ENCODE data around the gene METTL3. TPM values are rescaled to one million over a fixed set of nuclear protein-coding genes. Genes with fewer than 3 reads are reported as not detected.
A peak's percentile ranks its signal among the peaks of the same experiment; 100 is the strongest.

Gene METTL3
- total RNA-seq, 6 experiments from 2014 or later = 14.7 to 26.7 (median 18.4) TPM

DNA sequence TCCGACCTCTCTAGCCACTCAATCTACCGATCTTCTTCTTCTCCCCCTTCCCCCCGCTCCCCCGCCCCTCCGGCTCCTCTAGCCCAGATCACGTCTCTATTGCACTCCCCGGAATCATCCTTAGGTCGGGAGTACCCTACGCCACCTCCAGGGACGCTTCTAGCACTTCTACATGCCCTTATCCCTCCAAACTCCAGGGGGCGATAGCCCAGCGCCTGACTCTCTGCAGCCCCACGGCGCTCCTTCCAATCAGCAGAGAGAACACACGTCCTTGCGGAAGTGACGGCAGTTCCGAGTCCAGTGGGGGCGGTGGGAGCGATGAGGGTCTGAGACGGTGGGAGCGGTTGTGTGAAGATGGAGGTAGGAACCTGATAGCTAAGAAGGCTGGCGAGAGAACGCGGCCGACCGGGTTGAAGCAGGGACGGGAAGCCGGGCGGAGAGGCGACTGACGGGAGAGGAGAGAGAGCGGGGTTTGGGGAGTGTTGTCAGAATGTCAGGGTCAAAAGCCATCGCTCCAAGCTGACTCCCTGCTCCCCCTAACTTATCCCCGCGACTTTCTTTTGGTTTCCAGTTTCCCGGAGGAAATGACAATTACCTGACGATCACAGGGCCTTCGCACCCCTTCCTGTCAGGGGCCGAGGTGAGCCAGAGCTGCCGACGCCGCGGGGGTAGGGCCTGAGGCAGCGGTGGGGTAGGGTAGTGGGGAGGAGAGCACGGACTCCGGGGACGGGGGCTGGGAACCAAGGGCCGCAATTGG is 34.0 kb downstream of the METTL3 start, which contains the start of the genes RAB2B and TOX4:
RAB2B (minus strand) TSS at position 35 of the 757 bp plus-strand sequence. CDS start 87 bp downstream, outside the sequence.
TOX4 (plus strand) TSS at position 271 of the 757 bp plus-strand sequence; CDS start at position 355, 84 bp downstream.
- TF ChIP-seq POLR2A (IDR thresholded peaks at IDR 0.05) = peak; percentile 62
- TF ChIP-seq, protein P1, sequence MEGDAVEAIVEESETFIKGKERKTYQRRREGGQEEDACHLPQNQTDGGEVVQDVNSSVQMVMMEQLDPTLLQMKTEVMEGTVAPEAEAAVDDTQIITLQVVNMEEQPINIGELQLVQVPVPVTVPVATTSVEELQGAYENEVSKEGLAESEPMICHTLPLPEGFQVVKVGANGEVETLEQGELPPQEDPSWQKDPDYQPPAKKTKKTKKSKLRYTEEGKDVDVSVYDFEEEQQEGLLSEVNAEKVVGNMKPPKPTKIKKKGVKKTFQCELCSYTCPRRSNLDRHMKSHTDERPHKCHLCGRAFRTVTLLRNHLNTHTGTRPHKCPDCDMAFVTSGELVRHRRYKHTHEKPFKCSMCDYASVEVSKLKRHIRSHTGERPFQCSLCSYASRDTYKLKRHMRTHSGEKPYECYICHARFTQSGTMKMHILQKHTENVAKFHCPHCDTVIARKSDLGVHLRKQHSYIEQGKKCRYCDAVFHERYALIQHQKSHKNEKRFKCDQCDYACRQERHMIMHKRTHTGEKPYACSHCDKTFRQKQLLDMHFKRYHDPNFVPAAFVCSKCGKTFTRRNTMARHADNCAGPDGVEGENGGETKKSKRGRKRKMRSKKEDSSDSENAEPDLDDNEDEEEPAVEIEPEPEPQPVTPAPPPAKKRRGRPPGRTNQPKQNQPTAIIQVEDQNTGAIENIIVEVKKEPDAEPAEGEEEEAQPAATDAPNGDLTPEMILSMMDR (IDR thresholded peaks at IDR 0.05) = peak; percentile 90 to 98 (median 96)
- Histone ChIP-seq H3K4me1 (peaks cover 0 to 16% (median 2%) of the 10 kb centered on the region in 4 donors), H3K27me3 (no peaks in the 10 kb centered on the region), H3K4me3 (peak within 1 kb of the TSS; percentile 79 to 93 (median 86)), H3K36me3 (peaks cover 0 to 19% (median 0%) of the 10 kb centered on the region in 4 donors), H3K9me3 (no peaks in the 10 kb centered on the region), H3K27ac (peak within 1 kb of the TSS; percentile 56 to 91 (median 75))
- WGBS (ENCODE audit: insufficient coverage, low coverage, low lambda C conversion rate, missing lambda C conversion rate) = 1% methylated on average over 39 of the region's 49 CpGs
- intact Hi-C loops (cut with DNase I) = no loop called here
- DNase-seq = peak; percentile 94 to 99 (median 97)
- peak; percentile 97 to 99 (median 98) for ATAC-seq

DNA sequence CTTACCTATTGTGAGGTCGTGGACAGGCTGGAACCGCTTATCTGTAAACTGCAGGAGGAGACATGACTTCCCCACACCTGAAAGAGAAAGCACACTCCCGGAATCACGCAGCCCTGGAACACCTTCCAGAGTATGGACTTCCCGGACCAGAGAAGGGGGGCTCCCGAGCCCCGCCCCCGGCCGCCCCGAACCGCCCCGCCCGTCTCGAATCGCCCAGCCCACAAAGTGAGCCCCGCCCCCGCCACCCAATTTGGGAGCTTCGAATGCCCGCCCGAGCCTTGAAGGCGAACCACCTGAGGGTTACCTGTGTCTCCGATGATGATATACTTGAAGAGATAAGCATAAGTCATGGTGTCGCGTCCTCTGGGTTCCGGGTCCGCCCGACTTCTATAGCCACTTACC is 34.6 kb downstream of the METTL3 start:
- DNase-seq = peak; percentile 93 to 95 (median 94)

DNA sequence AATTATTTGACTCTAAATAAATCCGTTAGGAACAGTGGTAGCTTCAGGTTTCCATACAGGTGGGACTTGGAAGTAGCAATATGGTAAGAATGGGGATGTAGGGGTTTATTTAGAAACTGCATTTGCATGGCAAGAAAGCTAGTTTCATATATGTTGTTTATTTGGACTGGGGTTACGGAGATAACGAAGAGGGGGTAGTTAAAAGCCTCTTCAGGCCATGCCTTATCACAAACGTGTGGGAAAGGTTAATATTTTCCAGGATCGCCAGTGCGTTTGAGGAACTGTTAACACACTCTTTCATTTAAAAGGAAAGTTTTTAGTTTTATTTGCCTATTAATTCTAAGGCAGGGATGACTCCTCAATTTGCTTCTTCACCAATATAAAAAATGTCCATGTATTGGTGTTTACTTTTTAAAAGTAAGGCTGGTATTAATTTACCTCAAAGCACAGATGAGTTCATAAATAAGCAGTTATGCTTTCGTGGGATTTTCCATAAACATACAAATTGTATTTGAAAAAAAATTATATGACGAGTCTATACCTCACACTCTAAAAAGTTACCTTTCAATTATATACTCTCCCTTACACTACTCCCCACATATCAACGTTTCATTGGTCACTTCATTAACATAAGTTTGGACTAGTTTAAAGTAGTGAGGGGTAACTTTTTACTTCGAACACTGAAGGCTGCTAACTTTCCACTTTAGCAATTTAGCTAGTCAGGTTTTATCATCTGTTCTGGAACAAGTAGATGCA is 35.2 kb downstream of the METTL3 start:
- TF ChIP-seq, protein P1 (IDR thresholded peaks at IDR 0.05) = no peak
- peak; percentile 34 for TF ChIP-seq POLR2A (IDR thresholded peaks at IDR 0.05)
- Histone ChIP-seq H3K9me3 (no peaks in the 10 kb centered on the region), H3K27me3 (no peaks in the 10 kb centered on the region), H3K36me3 (peaks cover 0 to 19% (median 0%) of the 10 kb centered on the region in 4 donors), H3K4me3 (peak overlapping the region; percentile 79 to 93 (median 86)), H3K27ac (peak overlapping the region; percentile 56 to 91 (median 75)), H3K4me1 (peaks cover 0 to 16% (median 2%) of the 10 kb centered on the region in 4 donors)
- ATAC-seq (peak; percentile 8 to 33 (median 12)), DNase-seq (no peak)
- intact Hi-C loops (cut with DNase I) = no loop called here
- 24% methylated on average over 10 of the region's 10 CpGs for WGBS (ENCODE audit: insufficient coverage, low coverage, low lambda C conversion rate, missing lambda C conversion rate)

More for the DNA sequence above, 34.6 kb downstream of the METTL3 start:
- Histone ChIP-seq H3K27ac (peak overlapping the region; percentile 56 to 91 (median 75)), H3K4me1 (peaks cover 0 to 16% (median 2%) of the 10 kb centered on the region in 4 donors), H3K27me3 (no peaks in the 10 kb centered on the region), H3K36me3 (peaks cover 0 to 19% (median 0%) of the 10 kb centered on the region in 4 donors), H3K4me3 (peak overlapping the region; percentile 79 to 93 (median 86)), H3K9me3 (no peaks in the 10 kb centered on the region)
- ATAC-seq = peak; percentile 89 to 92 (median 89)
- WGBS (ENCODE audit: insufficient coverage, low coverage, low lambda C conversion rate, missing lambda C conversion rate) = 0% methylated on average over 8 of the region's 27 CpGs
- intact Hi-C loops (cut with DNase I) = no loop called here
- TF ChIP-seq, protein P1 (IDR thresholded peaks at IDR 0.05) = no peak
- TF ChIP-seq POLR2A (IDR thresholded peaks at IDR 0.05) = no peak

DNA sequence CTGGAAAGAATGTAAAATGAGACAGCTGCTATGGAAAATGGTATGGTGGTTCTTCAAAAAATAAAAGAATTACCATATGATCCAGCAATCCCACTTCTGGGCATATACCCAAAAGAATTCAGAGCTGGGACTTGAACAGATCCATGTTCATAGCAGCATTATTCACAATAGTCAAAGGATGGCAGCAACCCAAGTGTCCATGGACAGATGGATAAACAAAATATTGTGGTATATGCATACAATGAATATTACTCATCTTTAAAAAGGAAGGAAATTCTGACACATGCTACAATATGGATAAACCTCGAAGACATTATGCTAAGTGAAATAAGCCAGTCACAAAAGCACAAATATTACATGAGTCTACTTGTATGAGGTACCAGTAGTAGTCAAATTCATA is 43.5 kb downstream of the METTL3 start:
- ATAC-seq (no peak), DNase-seq (no peak)
- Histone ChIP-seq H3K27me3 (no peaks in the 10 kb centered on the region), H3K27ac (no peak overlapping the region), H3K36me3 (peaks cover 0 to 41% (median 11%) of the 10 kb centered on the region in 4 donors), H3K4me1 (no peaks in the 10 kb centered on the region), H3K4me3 (no peak overlapping the region), H3K9me3 (no peaks in the 10 kb centered on the region)
- intact Hi-C loops (cut with DNase I) = no loop called here
- WGBS (ENCODE audit: insufficient coverage, low coverage, low lambda C conversion rate, missing lambda C conversion rate) = 62% methylated on average over 1 of the region's 1 CpG
- TF ChIP-seq, protein P1 (IDR thresholded peaks at IDR 0.05) = no peak
- no peak for TF ChIP-seq POLR2A (IDR thresholded peaks at IDR 0.05)
